HEK293 (cell line): ENCODE data around the gene UBASH3B.

ENCODE experiments used
- CTCF ChIA-PET: fragments of 350-600 bp; formaldehyde crosslinking; extraction: SDS; loops from one replicate; lab custom pipeline; 2021; ENCODE audit warnings: antibody characterized with exemption; lab: Yijun Ruan, JAX
- POLR2A ChIA-PET: fragments of 300-600 bp; formaldehyde crosslinking; extraction: SDS; loops from one replicate; lab custom pipeline; 2020; ENCODE audit warnings: antibody characterized with exemption, inconsistent platforms; lab: Yijun Ruan, JAX
- H3K27ac ChIP-seq: fragments of 200-500 bp; sonication (Bioruptor generic); 2 replicates; pipeline ENCODE4 v1.5.1; 2014; ENCODE audit warnings: low read depth, low read length, control low read depth, inconsistent platforms; ENCODE audit errors: extremely low read depth
- H3K36me3 ChIP-seq, 2 experiments: fragments of 200-500 bp in 1 of 2; sonication (Bioruptor generic) in 1 of 2; 1 replicate in 1 of 2; 2 replicates in 1 of 2; pipeline ENCODE4 v1.5.1; 2014 to 2017; ENCODE audit warnings: inconsistent platforms in 2 of 2, low read length in 2 of 2; ENCODE audit not compliant: control insufficient read depth in 2 of 2, insufficient read depth in 1 of 2
- H3K4me1 ChIP-seq: fragments of 200-500 bp; sonication (Bioruptor generic); 2 replicates; pipeline ENCODE4 v1.5.1; 2014; ENCODE audit warnings: mild to moderate bottlenecking, low read length, inconsistent platforms; ENCODE audit not compliant: control insufficient read depth, insufficient read depth
- H3K4me3 ChIP-seq: 2 replicates; pipeline ENCODE4 v1.5.1; 2011; ENCODE audit warnings: low read depth, mild to moderate bottlenecking, control low read depth, low read length, moderate library complexity
- H3K9me3 ChIP-seq: fragments of 200-500 bp; sonication (Bioruptor generic); 2 replicates; pipeline ENCODE4 v1.5.1; 2014; ENCODE audit warnings: low read depth, low read length, inconsistent platforms; ENCODE audit not compliant: control insufficient read depth, insufficient read depth
- AEBP2 ChIP-seq: fragments of 450-650 bp; formaldehyde crosslinking; IDR thresholded peaks from 2 replicates; pipeline ENCODE4 v1.5.1; 2016; ENCODE audit warnings: missing biosample characterization, missing genetic modification characterization, borderline replicate concordance
- GLIS1 ChIP-seq: fragments of 450-650 bp; formaldehyde crosslinking; IDR thresholded peaks from 2 replicates; pipeline ENCODE4 v1.5.1; 2016; ENCODE audit warnings: missing biosample characterization, missing genetic modification characterization
- MEIS1 ChIP-seq: sonication (generic); formaldehyde crosslinking; IDR thresholded peaks from 2 replicates; pipeline ENCODE4 v1.8.1; 2022; ENCODE audit warnings: missing genetic modification reagents, mild to moderate bottlenecking, borderline replicate concordance
- MYNN ChIP-seq: fragments of 450-650 bp; formaldehyde crosslinking; IDR thresholded peaks from 2 replicates; pipeline ENCODE4 v1.5.1; 2016; ENCODE audit warnings: missing biosample characterization, missing genetic modification characterization, borderline replicate concordance
- REPIN1 ChIP-seq: fragments of 450-650 bp; formaldehyde crosslinking; IDR thresholded peaks from 2 replicates; pipeline ENCODE4 v1.5.1; 2017; ENCODE audit warnings: missing biosample characterization, missing genetic modification characterization, low read depth
- ZBTB21 ChIP-seq: fragments of 450-650 bp; formaldehyde crosslinking; IDR thresholded peaks from 2 replicates; pipeline ENCODE4 v1.5.1; 2017; ENCODE audit warnings: missing biosample characterization, missing genetic modification characterization
- ZBTB26 ChIP-seq: fragments of 450-650 bp; formaldehyde crosslinking; optimal IDR thresholded peaks from 2 replicates; pipeline ENCODE3; 2016; ENCODE audit warnings: missing biosample characterization, mild to moderate bottlenecking, missing genetic modification characterization
- ZNF132 ChIP-seq: fragments of 450-650 bp; formaldehyde crosslinking; IDR thresholded peaks from 2 replicates; pipeline ENCODE4 v1.5.1; 2017; ENCODE audit warnings: missing biosample characterization, missing genetic modification characterization, borderline replicate concordance
- ZNF133 ChIP-seq: fragments of 450-650 bp; formaldehyde crosslinking; IDR thresholded peaks from 2 replicates; pipeline ENCODE4 v1.5.1; 2016; ENCODE audit warnings: missing biosample characterization, missing genetic modification characterization
- ZNF146 ChIP-seq: fragments of 450-650 bp; formaldehyde crosslinking; IDR thresholded peaks from 2 replicates; pipeline ENCODE4 v1.5.1; 2016; ENCODE audit warnings: missing biosample characterization, missing genetic modification characterization
- ZNF19 ChIP-seq: fragments of 450-650 bp; formaldehyde crosslinking; IDR thresholded peaks from 2 replicates; pipeline ENCODE4; 2016; ENCODE audit warnings: missing biosample characterization, missing genetic modification characterization, low read depth
- ZNF221 ChIP-seq: fragments of 450-650 bp; formaldehyde crosslinking; IDR thresholded peaks from 2 replicates; pipeline ENCODE4 v1.5.1; 2017; ENCODE audit warnings: missing biosample characterization, missing genetic modification characterization, borderline replicate concordance
- ZNF311 ChIP-seq: fragments of 450-650 bp; formaldehyde crosslinking; IDR thresholded peaks from 2 replicates; pipeline ENCODE4 v1.5.1; 2017; ENCODE audit warnings: missing biosample characterization, missing genetic modification characterization, borderline replicate concordance
- ZNF350 ChIP-seq: fragments of 450-650 bp; formaldehyde crosslinking; IDR thresholded peaks from 2 replicates; pipeline ENCODE4 v1.5.0; 2017; ENCODE audit warnings: missing biosample characterization, mild to moderate bottlenecking, missing genetic modification characterization
- ZNF404 ChIP-seq: fragments of 450-650 bp; formaldehyde crosslinking; IDR thresholded peaks from 2 replicates; pipeline ENCODE4 v1.5.1; 2017; ENCODE audit warnings: missing biosample characterization, missing genetic modification characterization
- ZNF473 ChIP-seq: fragments of 450-650 bp; formaldehyde crosslinking; IDR thresholded peaks from 2 replicates; pipeline ENCODE4 v1.5.1; 2017; ENCODE audit warnings: missing biosample characterization, missing genetic modification characterization
- ZNF488 ChIP-seq: fragments of 450-650 bp; formaldehyde crosslinking; IDR thresholded peaks from 2 replicates; pipeline ENCODE4 v1.5.1; 2016; ENCODE audit warnings: missing biosample characterization, missing genetic modification characterization
- ZNF501 ChIP-seq: fragments of 450-650 bp; formaldehyde crosslinking; IDR thresholded peaks from 2 replicates; pipeline ENCODE4 v1.5.1; 2016; ENCODE audit warnings: missing biosample characterization, missing genetic modification characterization
- ZNF521 ChIP-seq: fragments of 450-650 bp; formaldehyde crosslinking; IDR thresholded peaks from 2 replicates; pipeline ENCODE4 v1.5.1; 2017; ENCODE audit warnings: missing biosample characterization, mild to moderate bottlenecking, missing genetic modification characterization
- ZNF623 ChIP-seq: fragments of 450-650 bp; formaldehyde crosslinking; IDR thresholded peaks from 2 replicates; pipeline ENCODE4 v1.5.1; 2016; ENCODE audit warnings: missing biosample characterization, missing genetic modification characterization
- ZNF664 ChIP-seq: fragments of 450-650 bp; formaldehyde crosslinking; IDR thresholded peaks from 2 replicates; pipeline ENCODE4 v1.5.1; 2016; ENCODE audit warnings: missing biosample characterization, missing genetic modification characterization
- ZNF707 ChIP-seq: fragments of 450-650 bp; formaldehyde crosslinking; IDR thresholded peaks from 2 replicates; pipeline ENCODE4 v1.5.1; 2016; ENCODE audit warnings: missing biosample characterization, missing genetic modification characterization
- ZNF76 ChIP-seq: fragments of 450-650 bp; formaldehyde crosslinking; IDR thresholded peaks from 2 replicates; pipeline ENCODE4; 2016; ENCODE audit warnings: low read depth, missing biosample characterization, missing genetic modification characterization, borderline replicate concordance

UBASH3B gene

GRCh38 chr11:122765487-122766131 is 110.1 kb downstream of the UBASH3B start:
- TF ChIP-seq ZNF623 (tag by site-specific recombination) = no peak
- TF ChIP-seq ZNF404 = no peak
- TF ChIP-seq ZNF311 = no peak
- no peak for TF ChIP-seq ZNF133 (tag by site-specific recombination)
- TF ChIP-seq REPIN1 (tag by site-specific recombination) = no peak
- no peak for TF ChIP-seq AEBP2
- CTCF ChIA-PET = interaction anchor here (0.7 to 1.8 kb wide), 4 partner anchors 10 to 170 kb away, joined by 3 to 12 read pairs (median 4); no protein-coding TSS in a partner anchor
- no peak overlapping the region for H3K4me3 ChIP-seq
- POLR2A ChIA-PET = no interaction called here
- H3K36me3 ChIP-seq = no peaks in the 10 kb centered on the region
- no peaks in the 10 kb centered on the region for H3K9me3 ChIP-seq
- no peaks in the 10 kb centered on the region for H3K4me1 ChIP-seq
- no peak overlapping the region for H3K27ac ChIP-seq

DNA sequence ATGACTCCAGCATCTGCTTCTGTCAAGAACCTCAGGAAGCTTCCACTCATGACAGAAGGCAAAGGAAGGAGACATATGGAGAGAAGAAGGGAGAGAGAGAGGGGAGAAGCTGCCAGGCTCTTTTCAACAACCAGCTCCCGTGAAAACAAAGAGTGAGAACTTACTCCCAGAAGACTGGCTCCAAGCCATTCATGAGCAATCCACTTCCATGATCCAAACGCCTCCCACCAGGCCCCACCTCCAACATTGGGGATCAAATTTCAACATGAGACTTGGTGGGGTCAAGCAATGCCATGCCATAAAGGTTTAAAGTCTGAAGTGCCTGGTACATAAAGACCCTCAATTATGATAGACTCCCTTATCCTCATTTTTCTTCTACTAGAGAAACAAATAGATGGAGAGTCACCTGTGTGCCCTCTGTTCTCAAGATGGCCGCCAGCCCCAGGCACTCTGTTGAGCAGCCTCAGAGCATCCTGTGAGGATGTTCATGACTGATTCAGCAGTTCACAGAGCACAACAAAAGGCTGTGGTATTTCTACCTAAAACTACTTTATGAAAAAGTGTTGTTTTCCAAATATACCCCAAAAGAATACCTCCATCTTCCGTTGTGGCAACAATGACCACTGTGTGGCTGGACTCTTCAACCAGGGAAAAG is 113.7 kb downstream of the UBASH3B start:
- Histone ChIP-seq H3K4me1 (no peaks in the 10 kb centered on the region), H3K4me3 (no peak overlapping the region), H3K9me3 (no peaks in the 10 kb centered on the region), H3K36me3 (no peaks in the 10 kb centered on the region)
- CTCF ChIA-PET = interaction anchor here (0.6 to 4.1 kb wide), 5 partner anchors 9 to 137 kb away, joined by 4 to 31 read pairs (median 4); no protein-coding TSS in a partner anchor
- TF ChIP-seq ZBTB26 (tag by site-specific recombination) (no peak), GLIS1 (0 out of 2 replicates have a peak, but pooled peaks have one; percentile 16)
- TF ChIP-seq, all 188 proteins: peak for 1
- POLR2A ChIA-PET = no interaction called here
- no peak overlapping the region for H3K27ac ChIP-seq

- CTCF ChIA-PET = interaction anchor here (0.6 kb wide), 1 partner anchor 192 kb away, joined by 3 read pairs; no protein-coding TSS in a partner anchor
- POLR2A ChIA-PET = no interaction called here
- no peak overlapping the region for H3K27ac ChIP-seq
- TF ChIP-seq ZNF221 (tag by site-specific recombination) (no peak), ZNF132 (no peak)
- TF ChIP-seq, all 188 proteins: peak for 0
- no peaks in the 10 kb centered on the region; the same call in 1 of the 2 replicates for H3K4me1 ChIP-seq
- no peaks in the 10 kb centered on the region for H3K36me3 ChIP-seq
- no peak overlapping the region for H3K4me3 ChIP-seq
- H3K9me3 ChIP-seq = no peaks in the 10 kb centered on the region
Measured at GRCh38 chr11:122772945-122773344, 117.4 kb downstream of the UBASH3B start.

GRCh38 chr11:122773781-122774266 is 118.3 kb downstream of the UBASH3B start:
- Histone ChIP-seq H3K27ac (no peak overlapping the region), H3K4me3 (no peak overlapping the region), H3K36me3 (no peaks in the 10 kb centered on the region), H3K9me3 (no peaks in the 10 kb centered on the region), H3K4me1 (no peaks in the 10 kb centered on the region; the same call in 1 of the 2 replicates)
- POLR2A ChIA-PET = no interaction called here
- CTCF ChIA-PET = no interaction called here
- TF ChIP-seq ZNF76 (tag by site-specific recombination) = no peak
- TF ChIP-seq ZBTB21 (tag by site-specific recombination) = no peak
- TF ChIP-seq REPIN1 (tag by site-specific recombination) = no peak
- no peak for TF ChIP-seq ZNF664
- no peak for TF ChIP-seq ZNF488 (tag by site-specific recombination)
- TF ChIP-seq ZNF146 (tag by site-specific recombination) = no peak
- no peak for TF ChIP-seq MYNN (tag by site-specific recombination)
- TF ChIP-seq ZNF473 (tag by site-specific recombination) = no peak
- no peak for TF ChIP-seq ZNF19 (tag by site-specific recombination)
- no peak for TF ChIP-seq ZNF521
- no peak for TF ChIP-seq MEIS1 (CRISPR knock-in tag)
- no peak for TF ChIP-seq ZNF707 (tag by site-specific recombination)
- TF ChIP-seq ZNF501 = no peak
- TF ChIP-seq ZNF350 (tag by site-specific recombination) = no peak
